ENCODE data around the gene LRRC45. TPM values are rescaled to one million over a fixed set of nuclear protein-coding genes. Genes with fewer than 3 reads are reported as not detected.

The LRRC45 gene
- total RNA-seq, 1 experiment from 2014 or later = 40.1 TPM

DNA sequence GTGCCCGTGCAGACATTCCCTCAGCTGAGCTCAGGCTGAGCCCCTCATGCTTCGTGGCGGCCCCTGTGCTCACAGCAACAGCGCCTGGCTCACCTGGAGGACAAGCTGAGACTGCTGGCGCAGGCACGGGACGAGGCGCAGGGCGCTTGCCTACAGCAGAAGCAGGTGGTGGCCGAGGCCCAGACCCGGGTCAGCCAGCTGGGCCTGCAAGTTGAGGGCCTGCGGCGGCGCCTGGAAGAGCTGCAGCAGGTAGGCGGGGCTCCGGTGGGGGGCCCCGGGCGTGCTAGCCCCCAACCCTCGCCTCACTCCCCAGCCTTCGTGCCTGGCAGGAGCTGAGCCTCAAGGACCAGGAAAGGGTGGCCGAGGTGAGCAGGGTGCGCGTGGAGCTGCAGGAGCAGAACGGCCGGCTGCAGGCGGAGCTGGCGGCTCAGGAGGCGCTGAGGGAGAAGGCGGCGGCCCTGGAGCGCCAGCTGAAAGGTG, 6.9 kb downstream of the LRRC45 start:
- peak overlapping the region; percentile 73 for H3K9ac ChIP-seq (ENCODE audit: low read length)
- BruUV-seq (replicated peaks) = no TSS peak
- no peaks in the 10 kb centered on the region for H3K9me3 ChIP-seq (ENCODE audit: control insufficient read depth in 1 of 2, insufficient read depth in 1 of 2, low read depth in 1 of 2, low read length in 2 of 2)
- H3K79me2 ChIP-seq (ENCODE audit: insufficient read depth, low read length) = peaks cover 10% of the 10 kb centered on the region; the same call in 1 of the 2 replicates
- intact Hi-C loops (cut with micrococcal nuclease) = loop anchor here (1.0 to 10.0 kb wide), 5 partner anchors 124 to 385 kb away; partner anchors contain the start of genes HEXD and OGFOD3
- ChIA-PET RAD21 (ENCODE audit: low non-redundant PET in 1 of 2, low total read pairs in 2 of 2, uncharacterized antibody in 2 of 2, unreplicated experiment in 2 of 2) (interaction anchor here (0.5 to 0.9 kb wide), 2 partner anchors 10 to 76 kb away, joined by 3 to 4 read pairs; no protein-coding TSS in a partner anchor), CTCF (interaction anchor here (0.8 to 3.0 kb wide), 17 partner anchors 9 to 746 kb away, joined by 3 to 39 read pairs (median 3); partner anchors contain the start of genes CENPX, FASN, LRRC45 and PYCR1), POLR2A (interaction anchor here (1.0 to 1.8 kb wide), 5 partner anchors 8 to 199 kb away, joined by 3 to 4 read pairs (median 3); partner anchors contain the start of genes DCXR and SLC16A3)
- H3K9me2 ChIP-seq (ENCODE audit: insufficient read depth) = no peaks in the 10 kb centered on the region
- TF ChIP-seq TCF7L2 (IDR thresholded peaks at IDR 0.05; ENCODE audit: borderline replicate concordance, extremely low read depth, insufficient read depth, insufficient read length) (no peak), EZH2 (IDR thresholded peaks at IDR 0.05) (no peak), JUND (IDR thresholded peaks at IDR 0.05) (no peak), ZFX (IDR thresholded peaks at IDR 0.05) (no peak; the same call in 1 of the 2 replicates), FOSL1 (IDR thresholded peaks at IDR 0.05; ENCODE audit: low read depth) (no peak), SP1 (IDR thresholded peaks at IDR 0.05; ENCODE audit: low read depth) (no peak), ZNF274 (IDR thresholded peaks at IDR 0.05; ENCODE audit: low read depth, low read length) (no peak), CEBPB (IDR thresholded peaks at IDR 0.05; ENCODE audit: low read depth) (no peak), EGR1 (IDR thresholded peaks at IDR 0.05; ENCODE audit: low read depth) (no peak), EZH2phosphoT487 (IDR thresholded peaks at IDR 0.05; ENCODE audit: borderline replicate concordance) (no peak), POLR2A (IDR thresholded peaks at IDR 0.05; ENCODE audit: borderline replicate concordance, extremely low read depth, insufficient read depth, insufficient read length) (no peak), SIN3A (IDR thresholded peaks at IDR 0.05; ENCODE audit: low read depth) (no peak), SRF (IDR thresholded peaks at IDR 0.05; ENCODE audit: low read depth) (no peak), POLR2AphosphoS5 (IDR thresholded peaks at IDR 0.05; ENCODE audit: low read depth, low read length) (no peak), YY1 (IDR thresholded peaks at IDR 0.05; ENCODE audit: extremely low read depth, insufficient replicate concordance, low read depth, low read length) (no peak), RAD21 (IDR thresholded peaks at IDR 0.05; ENCODE audit: low read depth) (no peak)
- TF ChIP-seq, protein P1, sequence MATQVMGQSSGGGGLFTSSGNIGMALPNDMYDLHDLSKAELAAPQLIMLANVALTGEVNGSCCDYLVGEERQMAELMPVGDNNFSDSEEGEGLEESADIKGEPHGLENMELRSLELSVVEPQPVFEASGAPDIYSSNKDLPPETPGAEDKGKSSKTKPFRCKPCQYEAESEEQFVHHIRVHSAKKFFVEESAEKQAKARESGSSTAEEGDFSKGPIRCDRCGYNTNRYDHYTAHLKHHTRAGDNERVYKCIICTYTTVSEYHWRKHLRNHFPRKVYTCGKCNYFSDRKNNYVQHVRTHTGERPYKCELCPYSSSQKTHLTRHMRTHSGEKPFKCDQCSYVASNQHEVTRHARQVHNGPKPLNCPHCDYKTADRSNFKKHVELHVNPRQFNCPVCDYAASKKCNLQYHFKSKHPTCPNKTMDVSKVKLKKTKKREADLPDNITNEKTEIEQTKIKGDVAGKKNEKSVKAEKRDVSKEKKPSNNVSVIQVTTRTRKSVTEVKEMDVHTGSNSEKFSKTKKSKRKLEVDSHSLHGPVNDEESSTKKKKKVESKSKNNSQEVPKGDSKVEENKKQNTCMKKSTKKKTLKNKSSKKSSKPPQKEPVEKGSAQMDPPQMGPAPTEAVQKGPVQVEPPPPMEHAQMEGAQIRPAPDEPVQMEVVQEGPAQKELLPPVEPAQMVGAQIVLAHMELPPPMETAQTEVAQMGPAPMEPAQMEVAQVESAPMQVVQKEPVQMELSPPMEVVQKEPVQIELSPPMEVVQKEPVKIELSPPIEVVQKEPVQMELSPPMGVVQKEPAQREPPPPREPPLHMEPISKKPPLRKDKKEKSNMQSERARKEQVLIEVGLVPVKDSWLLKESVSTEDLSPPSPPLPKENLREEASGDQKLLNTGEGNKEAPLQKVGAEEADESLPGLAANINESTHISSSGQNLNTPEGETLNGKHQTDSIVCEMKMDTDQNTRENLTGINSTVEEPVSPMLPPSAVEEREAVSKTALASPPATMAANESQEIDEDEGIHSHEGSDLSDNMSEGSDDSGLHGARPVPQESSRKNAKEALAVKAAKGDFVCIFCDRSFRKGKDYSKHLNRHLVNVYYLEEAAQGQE (IDR thresholded peaks at IDR 0.05; ENCODE audit: low read depth) = no peak
- ATAC-seq = 0 out of 2 replicates have a peak, but pooled peaks have one; percentile 0
- peak overlapping the region; percentile 93 for H3K27ac ChIP-seq (ENCODE audit: low read depth, low read length)
- peak overlapping the region; percentile 99 for H3K4me2 ChIP-seq (ENCODE audit: low read length)
- no peak overlapping the region for H2AFZ ChIP-seq (ENCODE audit: low read depth, low read length, poor library complexity, severe bottlenecking)
- no peaks in the 10 kb centered on the region for H3K27me3 ChIP-seq (ENCODE audit: insufficient read depth, low read length)
- peak overlapping the region; percentile 62 to 71; a peak in 2 of 4 replicates for H3K4me3 ChIP-seq (replicated peaks in 1 of 2; ENCODE audit: low read depth in 1 of 2, low read length in 2 of 2)
- peaks cover 0 to under 1% of the 10 kb centered on the region in 2 experiments; a peak in 1 of 4 replicates for H3K36me3 ChIP-seq (ENCODE audit: control insufficient read depth in 1 of 2, insufficient read depth in 2 of 2, low read length in 2 of 2)
- DNase-seq (ENCODE audit: low read depth, low spot score) = no peak
- no peaks in the 10 kb centered on the region for H4K20me1 ChIP-seq (ENCODE audit: insufficient read depth)
- peaks cover 10 to 43% of the 10 kb centered on the region in 2 experiments; a peak in 3 of 4 replicates for H3K4me1 ChIP-seq (ENCODE audit: control insufficient read depth in 1 of 2, insufficient read depth in 2 of 2, low read length in 2 of 2)
